Mesendoderm (in vitro differentiated cells): Measurements from ENCODE around the gene MAPK8IP1.

Experiments used
- DNase-seq: peaks from one replicate; pipeline ENCODE4 v3.0.0; 2013
- H2AK5ac ChIP-seq: 2 replicates; pipeline ENCODE4 v1.6.1; 2013; ENCODE audit warnings: low read length, inconsistent platforms
- H2BK120ac ChIP-seq: 2 replicates; pipeline ENCODE4 v1.6.1; 2013; ENCODE audit warnings: low read depth, mild to moderate bottlenecking, low read length, moderate library complexity, mixed read lengths
- H2BK15ac ChIP-seq: replicated peaks from 2 replicates; pipeline ENCODE4 v1.6.1; 2013; ENCODE audit warnings: low read depth, mild to moderate bottlenecking, moderate library complexity
- H2BK5ac ChIP-seq: 2 replicates; pipeline ENCODE4 v1.6.1; 2013; ENCODE audit warnings: low read length, inconsistent platforms
- H3K18ac ChIP-seq: 2 replicates; pipeline ENCODE4 v1.6.1; 2013; ENCODE audit warnings: mild to moderate bottlenecking, low read length, mixed read lengths
- H3K23ac ChIP-seq: one replicate; pipeline ENCODE4 v1.6.1; 2013; ENCODE audit warnings: low read length
- H3K27ac ChIP-seq: 2 replicates; pipeline ENCODE4 v1.5.1; 2013; ENCODE audit warnings: low read depth, mild to moderate bottlenecking, inconsistent platforms, low read length, moderate library complexity
- H3K27me3 ChIP-seq: 2 replicates; pipeline ENCODE4 v1.6.1; 2013; ENCODE audit warnings: low read length, control low read depth, mild to moderate bottlenecking, inconsistent platforms; ENCODE audit not compliant: insufficient read depth, poor library complexity
- H3K36me3 ChIP-seq: 2 replicates; pipeline ENCODE4 v1.6.1; 2013; ENCODE audit warnings: low read length, inconsistent platforms; ENCODE audit not compliant: control insufficient read depth, insufficient read depth
- H3K4ac ChIP-seq: one replicate; pipeline ENCODE4 v1.6.1; 2013; ENCODE audit warnings: low read depth, mild to moderate bottlenecking, low read length, moderate library complexity
- H3K4me1 ChIP-seq: 2 replicates; pipeline ENCODE4 v1.6.1; 2013; ENCODE audit warnings: low read depth, low read length, inconsistent platforms; ENCODE audit not compliant: control insufficient read depth
- H3K4me2 ChIP-seq: 2 replicates; pipeline ENCODE4 v1.6.1; 2013; ENCODE audit warnings: low read length
- H3K4me3 ChIP-seq: 2 replicates; pipeline ENCODE4 v1.5.1; 2013; ENCODE audit warnings: mild to moderate bottlenecking, low read length
- H3K56ac ChIP-seq: one replicate; pipeline ENCODE4 v1.6.1; 2013; ENCODE audit warnings: low read length
- H3K79me1 ChIP-seq: 2 replicates; pipeline ENCODE4 v1.6.1; 2013; ENCODE audit warnings: low read length, inconsistent platforms
- H3K79me2 ChIP-seq: 2 replicates; pipeline ENCODE4 v1.6.1; 2013; ENCODE audit warnings: mild to moderate bottlenecking, low read length; ENCODE audit not compliant: control insufficient read depth, insufficient read depth
- H3K9ac ChIP-seq: 2 replicates; pipeline ENCODE4 v1.6.1; 2013; ENCODE audit warnings: low read length, inconsistent platforms
- H4K5ac ChIP-seq: one replicate; pipeline ENCODE4 v1.6.1; 2013; ENCODE audit warnings: low read length
- H4K8ac ChIP-seq: one replicate; pipeline ENCODE4 v1.6.1; 2013; ENCODE audit warnings: low read depth, mild to moderate bottlenecking, control low read depth, low read length, moderate library complexity
- WGBS: extraction: QIAGEN DNeasy Blood & Tissue Kit; methylation state at CpG from one replicate; pipeline ENCODE4 v1.1.7; 2013; ENCODE audit warnings: low lambda C conversion rate, missing lambda C conversion rate; ENCODE audit not compliant: insufficient coverage; ENCODE audit errors: extremely low coverage; 5-methylcytosine and 5-hydroxymethylcytosine counted together

MAPK8IP1 gene

GRCh38 chr11:45941285-45941684 is 55.8 kb downstream of the MAPK8IP1 start:
- H3K23ac ChIP-seq, result no peak overlapping the region
- H3K4me3 ChIP-seq, result no peak overlapping the region

GRCh38 chr11:45942381-45942780 is 56.9 kb downstream of the MAPK8IP1 start:
- Histone ChIP-seq H3K36me3 (no peaks in the 10 kb centered on the region), H3K9ac (no peak overlapping the region), H2BK15ac (no peak overlapping the region), H2AK5ac (no peak overlapping the region), H4K5ac (no peak overlapping the region), H3K56ac (no peak overlapping the region), H3K79me2 (no peaks in the 10 kb centered on the region), H3K27me3 (no peaks in the 10 kb centered on the region), H2BK120ac (no peak overlapping the region), H2BK5ac (no peak overlapping the region), H3K79me1 (no peaks in the 10 kb centered on the region), H3K23ac (no peak overlapping the region), H3K18ac (no peak overlapping the region), H3K4me2 (no peak overlapping the region), H3K4me3 (no peak overlapping the region), H3K4ac (no peak overlapping the region), H3K4me1 (no peaks in the 10 kb centered on the region), H3K27ac (no peak overlapping the region), H4K8ac (no peak overlapping the region)
- no CpG with 5 or more reads among the region's 4 CpGs for WGBS
- DNase-seq, result no peak

More at GRCh38 chr11:45941285-45941684, 55.8 kb downstream of the MAPK8IP1 start:
- no peak overlapping the region for H3K56ac ChIP-seq
- H4K8ac ChIP-seq, result no peak overlapping the region
- no CpG with 5 or more reads among the region's 4 CpGs for WGBS
- H3K4ac ChIP-seq, result no peak overlapping the region
- no peaks in the 10 kb centered on the region for H3K4me1 ChIP-seq
- no peak overlapping the region for H3K4me2 ChIP-seq
- no peak overlapping the region for H2AK5ac ChIP-seq
- no peaks in the 10 kb centered on the region for H3K79me1 ChIP-seq
- H3K18ac ChIP-seq, result no peak overlapping the region
- H3K27me3 ChIP-seq, result no peaks in the 10 kb centered on the region
- H3K27ac ChIP-seq, result no peak overlapping the region
- H3K36me3 ChIP-seq, result no peaks in the 10 kb centered on the region
- H2BK15ac ChIP-seq, result no peak overlapping the region
- H4K5ac ChIP-seq, result no peak overlapping the region
- H3K9ac ChIP-seq, result no peak overlapping the region
- no peaks in the 10 kb centered on the region for H3K79me2 ChIP-seq
- H2BK120ac ChIP-seq, result no peak overlapping the region
- DNase-seq, result no peak
- H2BK5ac ChIP-seq, result no peak overlapping the region

- H4K5ac ChIP-seq, result no peak overlapping the region
- H4K8ac ChIP-seq, result no peak overlapping the region
- no peaks in the 10 kb centered on the region for H3K4me1 ChIP-seq
- no CpG with 5 or more reads among the region's 3 CpGs for WGBS
- no peak overlapping the region for H3K4me2 ChIP-seq
- H2BK5ac ChIP-seq, result no peak overlapping the region
- no peak for DNase-seq
- no peak overlapping the region for H3K56ac ChIP-seq
- H2BK15ac ChIP-seq, result no peak overlapping the region
- no peak overlapping the region for H3K4ac ChIP-seq
- H3K4me3 ChIP-seq, result no peak overlapping the region
- no peaks in the 10 kb centered on the region for H3K79me1 ChIP-seq
- no peak overlapping the region for H3K9ac ChIP-seq
- H3K79me2 ChIP-seq, result no peaks in the 10 kb centered on the region
- no peak overlapping the region for H3K18ac ChIP-seq
- no peak overlapping the region for H2BK120ac ChIP-seq
- H3K36me3 ChIP-seq, result no peaks in the 10 kb centered on the region
- no peak overlapping the region for H3K23ac ChIP-seq
- no peaks in the 10 kb centered on the region for H3K27me3 ChIP-seq
- H2AK5ac ChIP-seq, result no peak overlapping the region
- H3K27ac ChIP-seq, result no peak overlapping the region
Observed at GRCh38 chr11:45945397-45945999, 60.0 kb downstream of the MAPK8IP1 start.

- no peak overlapping the region for H2BK120ac ChIP-seq
- no peak overlapping the region for H2BK15ac ChIP-seq
- no peak overlapping the region for H4K5ac ChIP-seq
- no CpG with 5 or more reads among the region's 1 CpG for WGBS
- H3K9ac ChIP-seq, result no peak overlapping the region
- no peak overlapping the region for H3K56ac ChIP-seq
- no peaks in the 10 kb centered on the region for H3K36me3 ChIP-seq
- H3K23ac ChIP-seq, result no peak overlapping the region
- no peak overlapping the region for H3K4me3 ChIP-seq
- H3K79me2 ChIP-seq, result no peaks in the 10 kb centered on the region
- no peak overlapping the region for H3K18ac ChIP-seq
- no peak overlapping the region for H3K4me2 ChIP-seq
- no peak overlapping the region for H4K8ac ChIP-seq
- DNase-seq, result no peak
- H2AK5ac ChIP-seq, result no peak overlapping the region
- no peak overlapping the region for H3K4ac ChIP-seq
- H3K27ac ChIP-seq, result no peak overlapping the region
- H2BK5ac ChIP-seq, result no peak overlapping the region
- no peaks in the 10 kb centered on the region for H3K79me1 ChIP-seq
- H3K4me1 ChIP-seq, result no peaks in the 10 kb centered on the region
- no peaks in the 10 kb centered on the region for H3K27me3 ChIP-seq
Observed at GRCh38 chr11:45947885-45948284, 62.4 kb downstream of the MAPK8IP1 start.

GRCh38 chr11:45948356-45948755 is 62.9 kb downstream of the MAPK8IP1 start:
- no peak overlapping the region for H4K5ac ChIP-seq
- H3K79me2 ChIP-seq, result no peaks in the 10 kb centered on the region
- H3K27me3 ChIP-seq, result no peaks in the 10 kb centered on the region
- no peak overlapping the region for H3K4me3 ChIP-seq
- no peak for DNase-seq
- no peak overlapping the region for H2BK120ac ChIP-seq
- no peak overlapping the region for H3K4me2 ChIP-seq
- no peak overlapping the region for H3K23ac ChIP-seq
- no peak overlapping the region for H3K27ac ChIP-seq
- no peak overlapping the region for H3K9ac ChIP-seq
- H3K36me3 ChIP-seq, result no peaks in the 10 kb centered on the region
- no peak overlapping the region for H4K8ac ChIP-seq
- WGBS, result no CpG with 5 or more reads among the region's 3 CpGs
- H3K56ac ChIP-seq, result no peak overlapping the region
- H2BK5ac ChIP-seq, result no peak overlapping the region
- no peak overlapping the region for H3K4ac ChIP-seq
- H2BK15ac ChIP-seq, result no peak overlapping the region
- no peak overlapping the region for H3K18ac ChIP-seq
- no peaks in the 10 kb centered on the region for H3K4me1 ChIP-seq
- no peak overlapping the region for H2AK5ac ChIP-seq
- no peaks in the 10 kb centered on the region for H3K79me1 ChIP-seq

- Histone ChIP-seq H3K36me3 (no peaks in the 10 kb centered on the region), H3K27ac (no peak overlapping the region), H3K4ac (no peak overlapping the region), H3K4me3 (no peak overlapping the region), H2BK5ac (no peak overlapping the region), H2BK15ac (no peak overlapping the region), H3K9ac (no peak overlapping the region), H3K56ac (no peak overlapping the region), H4K5ac (no peak overlapping the region), H3K79me1 (no peaks in the 10 kb centered on the region), H3K23ac (no peak overlapping the region), H4K8ac (no peak overlapping the region), H3K79me2 (no peaks in the 10 kb centered on the region), H2BK120ac (no peak overlapping the region), H3K4me2 (no peak overlapping the region), H3K4me1 (no peaks in the 10 kb centered on the region), H3K18ac (no peak overlapping the region), H2AK5ac (no peak overlapping the region), H3K27me3 (no peaks in the 10 kb centered on the region)
- no CpG with 5 or more reads among the region's 1 CpG for WGBS
- no peak for DNase-seq
Observed at GRCh38 chr11:45949992-45950407, 64.5 kb downstream of the MAPK8IP1 start.
